Medulla oblongata (tissue), 1 donor: ENCODE data around the gene CEP97.
"Not testable (repeated sequence)": the region's sequence is repeated elsewhere in the genome, so short reads cannot be mapped to it uniquely, and the experiment has no call there.

Experiments
- DNase-seq: peaks from one replicate; pipeline ENCODE4 v3.0.0-alpha.2; 2015; ENCODE audit errors: extremely low spot score

The CEP97 gene

GRCh38 chr3:101762041-101762646, 37.7 kb downstream of the CEP97 start:
- DNase-seq, result no peak

GRCh38 chr3:101777745-101778281, 53.4 kb downstream of the CEP97 start:
- DNase-seq, result not testable (repeated sequence)

GRCh38 chr3:101778385-101779046, 54.1 kb downstream of the CEP97 start:
- no peak for DNase-seq

- peak; percentile 96 for DNase-seq
Measured at GRCh38 chr3:101779047-101779821, 54.8 kb downstream of the CEP97 start, which contains the start of gene NXPE3. Gene NXPE3 (plus strand): TSS chr3:101779211. CDS start chr3:101785597, 6,386 bp downstream.

GRCh38 chr3:101779822-101780381, 55.5 kb downstream of the CEP97 start:
- no peak for DNase-seq

GRCh38 chr3:101780661-101781060, 56.2 kb downstream of the CEP97 start:
- DNase-seq, result peak; percentile 78

GRCh38 chr3:101781166-101781565, 56.8 kb downstream of the CEP97 start:
- DNase-seq, result no peak

- no peak for DNase-seq
Measured at GRCh38 chr3:101784855-101785613, 60.6 kb downstream of the CEP97 start.

GRCh38 chr3:101791778-101792177, 67.4 kb downstream of the CEP97 start:
- no peak for DNase-seq

GRCh38 chr3:101796077-101796680, 71.8 kb downstream of the CEP97 start:
- DNase-seq, result no peak

GRCh38 chr3:101801174-101801573, 76.8 kb downstream of the CEP97 start:
- no peak for DNase-seq

- no peak for DNase-seq
Measured at GRCh38 chr3:101802179-101802578, 77.8 kb downstream of the CEP97 start.

GRCh38 chr3:101803173-101803782, 78.9 kb downstream of the CEP97 start:
- peak; percentile 92 for DNase-seq

GRCh38 chr3:101803939-101804338, 79.5 kb downstream of the CEP97 start:
- DNase-seq, result no peak

GRCh38 chr3:101806491-101806890, 82.1 kb downstream of the CEP97 start:
- DNase-seq, result no peak

GRCh38 chr3:101807888-101808287, 83.5 kb downstream of the CEP97 start:
- no peak for DNase-seq

- peak; percentile 66 for DNase-seq
Measured at GRCh38 chr3:101809178-101810021, 85.0 kb downstream of the CEP97 start.

GRCh38 chr3:101810022-101810418, 85.6 kb downstream of the CEP97 start:
- DNase-seq, result no peak

- no peak for DNase-seq
Measured at GRCh38 chr3:101811875-101812274, 87.5 kb downstream of the CEP97 start.

- no peak for DNase-seq
Measured at GRCh38 chr3:101812895-101813294, 88.5 kb downstream of the CEP97 start.
